Measurements from ENCODE around the gene KDM4B. TPM values are rescaled to one million over a fixed set of nuclear protein-coding genes. Genes with fewer than 3 reads are reported as not detected.

Gene KDM4B
- total and polyA plus RNA-seq, 2 donors from 2014 or later, result 6.6 to 35.7 TPM

- DNase-seq (no peak), FAIRE-seq (no peak)
- no peak overlapping the region for H3K4me3 ChIP-seq (ENCODE audit: low read length in 3 of 3)
- H3K36me3 ChIP-seq (ENCODE audit: control insufficient read depth in 2 of 3, insufficient read depth in 3 of 3, low read length in 3 of 3), result peaks cover 0 to 11% (median 2%) of the 10 kb centered on the region in 3 donors
- intact Hi-C loops (cut with DNase I), result no loop called here
- H3K9ac ChIP-seq (ENCODE audit: low read length in 3 of 3), result no peak overlapping the region
- peaks cover 0 to 1% (median 0%) of the 10 kb centered on the region in 3 donors for H3K9me3 ChIP-seq (ENCODE audit: control insufficient read depth in 2 of 3, insufficient read depth in 1 of 3, low read length in 3 of 3)
- no peak for TF ChIP-seq CTCF (IDR thresholded peaks at IDR 0.05; ENCODE audit: borderline replicate concordance, extremely low read depth, insufficient read depth)
- peaks cover 0 to 2% (median 0%) of the 10 kb centered on the region in 3 donors for H3K4me1 ChIP-seq (ENCODE audit: control insufficient read depth in 2 of 3, insufficient read depth in 2 of 3, low read depth in 1 of 3, low read length in 3 of 3)
- H3K27ac ChIP-seq (ENCODE audit: low read depth in 2 of 2, low read length in 2 of 2), result no peak overlapping the region
- H3K27me3 ChIP-seq (ENCODE audit: control insufficient read depth, insufficient read depth, low read length), result no peaks in the 10 kb centered on the region
Observed at GRCh38 chr19:5066768-5067167, 97.9 kb downstream of the KDM4B start.

GRCh38 chr19:5067678-5068077 lies 98.8 kb downstream of the KDM4B start:
- FAIRE-seq, result no peak

GRCh38 chr19:5068233-5069072 lies 99.5 kb downstream of the KDM4B start:
- H3K4me1 ChIP-seq (ENCODE audit: control insufficient read depth in 2 of 3, insufficient read depth in 2 of 3, low read depth in 1 of 3, low read length in 3 of 3), result peaks cover 0 to 2% (median 0%) of the 10 kb centered on the region in 3 donors
- H3K36me3 ChIP-seq (ENCODE audit: control insufficient read depth in 2 of 3, insufficient read depth in 3 of 3, low read length in 3 of 3), result peaks cover 0 to 8% (median 2%) of the 10 kb centered on the region in 3 donors
- no peak overlapping the region for H3K9ac ChIP-seq (ENCODE audit: low read length in 3 of 3)
- FAIRE-seq (no peak), DNase-seq (peak in 2 of 5 donors; percentile 76 to 83)
- H3K4me3 ChIP-seq (ENCODE audit: low read length in 3 of 3), result no peak overlapping the region
- no peaks in the 10 kb centered on the region for H3K9me3 ChIP-seq (ENCODE audit: control insufficient read depth in 2 of 3, insufficient read depth in 1 of 3, low read length in 3 of 3)
- H3K27ac ChIP-seq (ENCODE audit: low read depth in 2 of 2, low read length in 2 of 2), result no peak overlapping the region
- no peak for TF ChIP-seq CTCF (IDR thresholded peaks at IDR 0.05; ENCODE audit: borderline replicate concordance, extremely low read depth, insufficient read depth)
- no peaks in the 10 kb centered on the region for H3K27me3 ChIP-seq (ENCODE audit: control insufficient read depth, insufficient read depth, low read length)
- intact Hi-C loops (cut with DNase I), result no loop called here

More at GRCh38 chr19:5067678-5068077, 98.8 kb downstream of the KDM4B start:
- no peak overlapping the region for H3K27ac ChIP-seq (ENCODE audit: low read depth in 2 of 2, low read length in 2 of 2)
- H3K9ac ChIP-seq (ENCODE audit: low read length in 3 of 3), result no peak overlapping the region
- no peak for TF ChIP-seq CTCF (IDR thresholded peaks at IDR 0.05; ENCODE audit: borderline replicate concordance, extremely low read depth, insufficient read depth)
- intact Hi-C loops (cut with DNase I), result no loop called here
- H3K27me3 ChIP-seq (ENCODE audit: control insufficient read depth, insufficient read depth, low read length), result no peaks in the 10 kb centered on the region
- H3K36me3 ChIP-seq (ENCODE audit: control insufficient read depth in 2 of 3, insufficient read depth in 3 of 3, low read length in 3 of 3), result peaks cover under 1 to 11% (median 2%) of the 10 kb centered on the region in 3 donors
- H3K4me3 ChIP-seq (ENCODE audit: low read length in 3 of 3), result no peak overlapping the region
- H3K9me3 ChIP-seq (ENCODE audit: control insufficient read depth in 2 of 3, insufficient read depth in 1 of 3, low read length in 3 of 3), result peaks cover 0 to 1% (median 0%) of the 10 kb centered on the region in 3 donors
- peaks cover 0 to 2% (median 0%) of the 10 kb centered on the region in 3 donors for H3K4me1 ChIP-seq (ENCODE audit: control insufficient read depth in 2 of 3, insufficient read depth in 2 of 3, low read depth in 1 of 3, low read length in 3 of 3)
- peak in 2 of 5 donors; percentile 51 to 76 for DNase-seq
